Hepatocyte (in vitro differentiated cells): Measurements from ENCODE around the gene SNX24. TPM values are rescaled to one million over a fixed set of nuclear protein-coding genes. Genes with fewer than 3 reads are reported as not detected.

Experiments
- DNase-seq: peaks from one replicate; pipeline ENCODE4 v3.0.0-alpha.2; 2016; ENCODE audit warnings: low spot score
- H2AFZ ChIP-seq: fragments of 200-600 bp; sonication (generic); 2 replicates; pipeline ENCODE4 v1.6.0; 2016; ENCODE audit warnings: antibody characterized with exemption, mild to moderate bottlenecking
- H3K27ac ChIP-seq: fragments of 200-600 bp; sonication (generic); 2 replicates; pipeline ENCODE4 v1.5.1; 2016; ENCODE audit warnings: mild to moderate bottlenecking
- H3K27me3 ChIP-seq: fragments of 200-600 bp; sonication (generic); 2 replicates; pipeline ENCODE4 v1.6.1; 2016
- H3K36me3 ChIP-seq: fragments of 200-600 bp; sonication (generic); replicated peaks from 2 replicates; pipeline ENCODE4 v1.5.1; 2016; ENCODE audit warnings: low read depth; ENCODE audit not compliant: insufficient read depth
- H3K4me1 ChIP-seq: fragments of 200-600 bp; sonication (generic); 2 replicates; pipeline ENCODE4 v1.5.1; 2016; ENCODE audit warnings: mild to moderate bottlenecking, moderate library complexity; ENCODE audit not compliant: insufficient read depth
- H3K4me2 ChIP-seq: fragments of 200-600 bp; sonication (generic); 2 replicates; pipeline ENCODE4 v1.6.0; 2016
- H3K4me3 ChIP-seq: fragments of 200-600 bp; sonication (generic); 2 replicates; pipeline ENCODE4 v1.5.1; 2016; ENCODE audit warnings: mild to moderate bottlenecking
- H3K79me2 ChIP-seq: fragments of 200-600 bp; sonication (generic); 2 replicates; pipeline ENCODE4 v1.6.0; 2017; ENCODE audit warnings: mild to moderate bottlenecking
- H3K9me2 ChIP-seq: fragments of 200-600 bp; sonication (generic); replicated peaks from 2 replicates; pipeline ENCODE4 v1.6.0; 2017; ENCODE audit warnings: mild to moderate bottlenecking; ENCODE audit not compliant: insufficient read depth
- H3K9me3 ChIP-seq: fragments of 200-600 bp; sonication (generic); 2 replicates; pipeline ENCODE4 v1.5.1; 2016; ENCODE audit warnings: low read depth, mild to moderate bottlenecking
- H4K20me1 ChIP-seq: fragments of 200-600 bp; sonication (generic); 2 replicates; pipeline ENCODE4 v1.6.0; 2016; ENCODE audit warnings: mild to moderate bottlenecking; ENCODE audit not compliant: insufficient read depth, poor library complexity, severe bottlenecking
- EZH2 ChIP-seq: fragments of 200-600 bp; sonication (generic); IDR thresholded peaks from 2 replicates; pipeline ENCODE4 v1.6.1; 2016; ENCODE audit warnings: antibody characterized with exemption, mild to moderate bottlenecking, borderline replicate concordance
- EZH2phosphoT487 ChIP-seq: fragments of 200-600 bp; sonication (generic); IDR thresholded peaks from one replicate; pipeline ENCODE4 v1.6.1; 2018; ENCODE audit warnings: antibody characterized with exemption, mild to moderate bottlenecking, low read depth, moderate library complexity; ENCODE audit not compliant: unreplicated experiment, severe bottlenecking
- WGBS: methylation state at CpG from one replicate; pipeline ENCODE4 v1.1.6; 2016; ENCODE audit warnings: low lambda C conversion rate; ENCODE audit errors: missing lambda C conversion rate; 5-methylcytosine and 5-hydroxymethylcytosine counted together
- polyA plus RNA-seq: library from polyadenylated mRNA; unstranded; fragments of >200 nt; fragmentation: Nextera tagmentation; extraction: Ambion mirVana; gene quantifications from 2 replicates; pipeline ENCODE4 v1.2.1, GENCODE V29; 2016
- total RNA-seq: library from RNA; depleted of rRNA; stranded (reverse); fragments of >200 nt; gene quantifications from 2 replicates; pipeline ENCODE4 v1.2.3, GENCODE V29; 2014
- TF ChIP-seq, protein P1 (sequence below): fragments of 200-600 bp; sonication (generic); IDR thresholded peaks from 2 replicates; pipeline ENCODE4 v1.5.1; 2016; ENCODE audit warnings: antibody characterized with exemption, mild to moderate bottlenecking; ENCODE audit not compliant: poor library complexity

Gene SNX24
- total and polyA plus RNA-seq, 2 experiments from 2014 or later, result 28.8 to 38.2 TPM

DNA sequence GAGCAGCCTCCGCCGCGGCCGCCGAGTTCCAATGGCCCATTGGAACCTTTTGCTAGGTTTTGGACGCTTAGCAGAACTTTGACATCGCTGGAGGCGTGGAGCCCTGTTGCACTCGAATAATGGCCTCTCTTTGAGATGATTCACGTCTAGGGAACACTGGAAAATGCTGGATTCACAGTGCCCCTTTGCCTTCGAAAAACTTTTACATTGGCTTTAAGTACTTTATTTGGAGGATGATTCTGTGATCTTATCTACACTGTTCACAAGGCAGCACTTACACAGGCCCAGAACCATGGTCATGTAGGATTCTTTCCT lies 191.6 kb downstream of the SNX24 start:
- H4K20me1 ChIP-seq, result no peaks in the 10 kb centered on the region
- peaks cover 34% of the 10 kb centered on the region for H3K79me2 ChIP-seq
- TF ChIP-seq EZH2phosphoT487 (no peak), EZH2 (no peak)
- TF ChIP-seq, protein P1, sequence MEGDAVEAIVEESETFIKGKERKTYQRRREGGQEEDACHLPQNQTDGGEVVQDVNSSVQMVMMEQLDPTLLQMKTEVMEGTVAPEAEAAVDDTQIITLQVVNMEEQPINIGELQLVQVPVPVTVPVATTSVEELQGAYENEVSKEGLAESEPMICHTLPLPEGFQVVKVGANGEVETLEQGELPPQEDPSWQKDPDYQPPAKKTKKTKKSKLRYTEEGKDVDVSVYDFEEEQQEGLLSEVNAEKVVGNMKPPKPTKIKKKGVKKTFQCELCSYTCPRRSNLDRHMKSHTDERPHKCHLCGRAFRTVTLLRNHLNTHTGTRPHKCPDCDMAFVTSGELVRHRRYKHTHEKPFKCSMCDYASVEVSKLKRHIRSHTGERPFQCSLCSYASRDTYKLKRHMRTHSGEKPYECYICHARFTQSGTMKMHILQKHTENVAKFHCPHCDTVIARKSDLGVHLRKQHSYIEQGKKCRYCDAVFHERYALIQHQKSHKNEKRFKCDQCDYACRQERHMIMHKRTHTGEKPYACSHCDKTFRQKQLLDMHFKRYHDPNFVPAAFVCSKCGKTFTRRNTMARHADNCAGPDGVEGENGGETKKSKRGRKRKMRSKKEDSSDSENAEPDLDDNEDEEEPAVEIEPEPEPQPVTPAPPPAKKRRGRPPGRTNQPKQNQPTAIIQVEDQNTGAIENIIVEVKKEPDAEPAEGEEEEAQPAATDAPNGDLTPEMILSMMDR, result no peak
- H3K27me3 ChIP-seq, result no peaks in the 10 kb centered on the region
- H3K9me3 ChIP-seq, result no peaks in the 10 kb centered on the region
- peak overlapping the region; percentile 96 for H3K27ac ChIP-seq
- peaks cover 9% of the 10 kb centered on the region for H3K4me1 ChIP-seq
- H3K36me3 ChIP-seq, result no peaks in the 10 kb centered on the region
- 1% methylated on average over 11 of the region's 11 CpGs for WGBS
- no peaks in the 10 kb centered on the region for H3K9me2 ChIP-seq
- DNase-seq, result no peak
- peak overlapping the region; percentile 95 for H3K4me3 ChIP-seq
- H3K4me2 ChIP-seq, result peak overlapping the region; percentile 99
- peak overlapping the region; percentile 72 for H2AFZ ChIP-seq

DNA sequence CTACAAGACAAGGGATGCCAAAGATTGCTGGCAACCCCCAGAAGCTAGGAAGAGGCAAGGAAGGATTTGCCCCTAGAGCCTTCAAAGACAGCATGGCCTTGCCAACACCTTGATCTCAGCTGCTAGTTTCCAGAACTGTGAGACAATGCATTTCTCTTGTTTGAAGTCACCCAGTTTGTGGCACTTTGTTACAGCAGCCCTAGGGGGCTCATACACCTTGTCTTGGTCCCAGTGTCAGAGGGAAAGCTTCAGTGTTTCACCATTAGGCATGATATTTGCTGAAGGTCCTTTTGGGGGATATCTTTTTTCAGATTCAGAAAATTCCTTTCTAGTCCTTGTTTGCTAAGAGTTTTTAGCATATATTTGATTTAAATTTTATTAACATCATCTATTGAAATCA lies 194.3 kb downstream of the SNX24 start:
- Histone ChIP-seq H2AFZ (no peak overlapping the region), H3K79me2 (peaks cover 25% of the 10 kb centered on the region), H3K4me3 (no peak overlapping the region), H3K9me2 (no peaks in the 10 kb centered on the region), H3K27me3 (no peaks in the 10 kb centered on the region), H3K4me1 (peaks cover 9% of the 10 kb centered on the region), H4K20me1 (no peaks in the 10 kb centered on the region), H3K9me3 (no peaks in the 10 kb centered on the region), H3K36me3 (no peaks in the 10 kb centered on the region), H3K27ac (peak overlapping the region; percentile 39), H3K4me2 (no peak overlapping the region)
- no peak for DNase-seq
- TF ChIP-seq EZH2phosphoT487, result no peak
- TF ChIP-seq EZH2, result no peak
- TF ChIP-seq, protein P1, result no peak

GRCh38 chr5:123044926-123045617 lies 199.7 kb downstream of the SNX24 start:
- peak overlapping the region; percentile 56 for H3K4me2 ChIP-seq
- no peak for TF ChIP-seq EZH2phosphoT487
- TF ChIP-seq, protein P1, result no peak
- TF ChIP-seq EZH2, result no peak
- H3K27ac ChIP-seq, result peak overlapping the region; percentile 26
- H3K4me3 ChIP-seq, result no peak overlapping the region
- no peaks in the 10 kb centered on the region for H3K4me1 ChIP-seq
- 26% methylated on average over 7 of the region's 7 CpGs for WGBS
- H3K79me2 ChIP-seq, result peaks cover 6% of the 10 kb centered on the region
- H2AFZ ChIP-seq, result peak overlapping the region; percentile 18
- no peaks in the 10 kb centered on the region for H3K9me3 ChIP-seq
- no peaks in the 10 kb centered on the region for H4K20me1 ChIP-seq
- no peaks in the 10 kb centered on the region for H3K27me3 ChIP-seq
- no peaks in the 10 kb centered on the region for H3K9me2 ChIP-seq
- peak; percentile 19 for DNase-seq
- no peaks in the 10 kb centered on the region for H3K36me3 ChIP-seq

GRCh38 chr5:123046222-123046621 lies 200.8 kb downstream of the SNX24 start:
- Histone ChIP-seq H3K4me2 (no peak overlapping the region), H3K36me3 (no peaks in the 10 kb centered on the region), H3K79me2 (no peaks in the 10 kb centered on the region), H3K27ac (no peak overlapping the region), H2AFZ (no peak overlapping the region), H4K20me1 (no peaks in the 10 kb centered on the region), H3K9me2 (no peaks in the 10 kb centered on the region), H3K9me3 (no peaks in the 10 kb centered on the region), H3K4me3 (no peak overlapping the region), H3K4me1 (no peaks in the 10 kb centered on the region), H3K27me3 (no peaks in the 10 kb centered on the region)
- 81% methylated on average over 4 of the region's 4 CpGs for WGBS
- TF ChIP-seq, protein P1, result no peak
- no peak for TF ChIP-seq EZH2phosphoT487
- no peak for TF ChIP-seq EZH2
- no peak for DNase-seq
